HepG2 (cell line): ENCODE results near the gene SPIRE1. TPM values are rescaled to one million over a fixed set of nuclear protein-coding genes. Genes with fewer than 3 reads are reported as not detected.

ENCODE experiments used
- ARID5B ChIP-seq: IDR thresholded peaks from 2 replicates; pipeline ENCODE4 v1.4.0; 2020; ENCODE audit warnings: mild to moderate bottlenecking, missing genetic modification reagents
- CSRNP1 ChIP-seq: sonication (generic); formaldehyde crosslinking; IDR thresholded peaks from 2 replicates; pipeline ENCODE4 v1.8.1; 2023; ENCODE audit warnings: mild to moderate bottlenecking, missing genetic modification reagents
- EEA1 ChIP-seq: sonication (generic); formaldehyde crosslinking; IDR thresholded peaks from 2 replicates; pipeline ENCODE4 v1.5.1; 2020; ENCODE audit warnings: mild to moderate bottlenecking, missing genetic modification reagents, borderline replicate concordance
- EP300 ChIP-seq, 3 experiments: sonication (generic) in 1 of 3; formaldehyde crosslinking in 1 of 3; IDR thresholded peaks; 2 replicates each; pipeline versions ENCODE4 v1.5.1 to v1.6.1; 2011 to 2020; ENCODE audit warnings: low read depth in 2 of 3, low read length in 2 of 3, borderline replicate concordance in 1 of 3, improper control_type of control experiment in 1 of 3, mild to moderate bottlenecking in 1 of 3, missing genetic modification reagents in 1 of 3, moderate library complexity in 1 of 3
- HOXD1 ChIP-seq: sonication (generic); formaldehyde crosslinking; IDR thresholded peaks from 2 replicates; pipeline ENCODE4 v1.5.0; 2020; ENCODE audit warnings: missing genetic modification reagents
- SNAPC5 ChIP-seq: sonication (generic); formaldehyde crosslinking; IDR thresholded peaks from 2 replicates; pipeline ENCODE4 v1.8.1; 2023; ENCODE audit warnings: mild to moderate bottlenecking, missing genetic modification reagents, borderline replicate concordance
- SOX5 ChIP-seq: IDR thresholded peaks from 2 replicates; pipeline ENCODE4 v1.6.1; 2016; ENCODE audit warnings: borderline replicate concordance
- STAG1 ChIP-seq: sonication (generic); formaldehyde crosslinking; IDR thresholded peaks from 2 replicates; pipeline ENCODE4 v1.4.0; 2020; ENCODE audit warnings: missing genetic modification reagents
- TRIM24 ChIP-seq: sonication (generic); formaldehyde crosslinking; IDR thresholded peaks from 2 replicates; pipeline ENCODE4 v1.8.0; 2022; ENCODE audit warnings: mild to moderate bottlenecking, missing genetic modification reagents
- ZNF510 ChIP-seq: sonication (generic); formaldehyde crosslinking; IDR thresholded peaks from 2 replicates; pipeline ENCODE4 v1.4.0; 2020; ENCODE audit warnings: low read depth, mild to moderate bottlenecking, missing genetic modification reagents
- ZNF607 ChIP-seq: sonication (generic); formaldehyde crosslinking; IDR thresholded peaks from 2 replicates; pipeline ENCODE4 v1.5.1; 2020; ENCODE audit warnings: missing genetic modification reagents, mild to moderate bottlenecking, borderline replicate concordance
- ZNF720 ChIP-seq: sonication (generic); formaldehyde crosslinking; IDR thresholded peaks from 2 replicates; pipeline ENCODE4 v1.4.0; 2020; ENCODE audit warnings: missing genetic modification reagents
- ZNF770 ChIP-seq: sonication (generic); formaldehyde crosslinking; IDR thresholded peaks from 2 replicates; pipeline ENCODE4 v1.5.0; 2020; ENCODE audit warnings: mild to moderate bottlenecking, missing genetic modification reagents
- ZXDC ChIP-seq: sonication (generic); formaldehyde crosslinking; IDR thresholded peaks from 2 replicates; pipeline ENCODE4 v1.5.0; 2020; ENCODE audit warnings: mild to moderate bottlenecking, missing genetic modification reagents
- polyA plus RNA-seq, 8 experiments: library from polyadenylated mRNA; depleted of rRNA in 3 of 8; stranded (reverse) in 7 of 8; unstranded in 1 of 8; fragments of >200 nt; fragmentation: Illumina TruSeq in 4 of 8; extraction: Trizol in 4 of 8; gene quantifications; 2 replicates each; pipeline versions ENCODE4 v1.2.1 to v1.2.3, GENCODE V29; 2011 to 2016; ENCODE audit warnings: low read depth in 4 of 8, missing spikeins in 1 of 8, mixed read lengths in 1 of 8; ENCODE audit not compliant: insufficient read depth in 1 of 8
- total RNA-seq, 5 experiments: library from RNA; depleted of rRNA; stranded (reverse); fragments of >200 nt; fragmentation: Illumina TruSeq; extraction: Trizol; gene quantifications; 2 replicates each; pipeline ENCODE4 v1.2.3, GENCODE V29; 2016; ENCODE audit warnings: low read depth in 1 of 5

Gene SPIRE1
- total and polyA plus RNA-seq, 2 of the 13 experiments (the other 11 are each of a cell fraction or from before 2014, with no cell fraction given) = 9.9 to 21.3 TPM

GRCh38 chr18:12608301-12608700 is 49.6 kb downstream of the SPIRE1 start (continued):
- TF ChIP-seq ZNF770 (CRISPR knock-in tag) (no peak), SNAPC5 (CRISPR knock-in tag) (no peak), EEA1 (no peak), HOXD1 (CRISPR knock-in tag) (no peak), ZXDC (CRISPR knock-in tag) (no peak), ZNF720 (CRISPR knock-in tag) (no peak), SOX5 (CRISPR knock-in tag) (peak; percentile 62; the same call in 1 of the 2 replicates), ARID5B (CRISPR knock-in tag) (0 out of 2 replicates have a peak, but pooled peaks have one; percentile 38), ZNF607 (CRISPR knock-in tag) (no peak), ZNF510 (CRISPR knock-in tag) (no peak), CSRNP1 (CRISPR knock-in tag) (no peak), EP300 (IDR thresholded peaks at IDR 0.05; ENCODE audit: low read depth in 2 of 2, low read length in 2 of 2) (peak in 1 of 2 experiments; percentile 64; a peak in 1 of 4 replicates), EP300 (CRISPR knock-in tag; IDR thresholded peaks at IDR 0.05; ENCODE audit: borderline replicate concordance) (no peak), STAG1 (CRISPR knock-in tag) (no peak), TRIM24 (CRISPR knock-in tag) (no peak)
